GM12878 (cell line): ENCODE data around the gene SLC10A1. TPM values are rescaled to one million over a fixed set of nuclear protein-coding genes. Genes with fewer than 3 reads are reported as not detected.

Experiments used
- ATAC-seq: fragments of 200-7000 bp; cut with Tn5 transposase; 3 replicates; pipeline ENCODE4 v1.9.1; 2020; ENCODE audit warnings: mild to moderate bottlenecking, moderate library complexity
- BruUV-seq: library from RNA; stranded (reverse); fragments of 400-500 nt; replicated peaks from 2 replicates; lab custom pipeline; 2021; lab: Mats Ljungman, UMichigan
- CTCF ChIA-PET: fragments of 300-600 bp; sonication (Branson Sonifier 250); formaldehyde crosslinking; extraction: SDS; loops from one replicate; lab custom pipeline; 2021; ENCODE audit warnings: inconsistent platforms; lab: Yijun Ruan, JAX
- POLR2A ChIA-PET: fragments of 350-600 bp; formaldehyde crosslinking; extraction: SDS; loops from one replicate; lab custom pipeline; 2021; ENCODE audit warnings: inconsistent platforms; lab: Charles Lee
- RAD21 ChIA-PET: fragments of 300-600 bp; sonication (Branson Sonifier 250); formaldehyde crosslinking; loops from one replicate; lab custom pipeline; 2023; ENCODE audit warnings: antibody characterized with exemption; ENCODE audit not compliant: unreplicated experiment; lab: Charles Lee
- SMC1A ChIA-PET: fragments of 300-600 bp; sonication (Branson Sonifier 250); formaldehyde crosslinking; loops from one replicate; lab custom pipeline; 2023; ENCODE audit not compliant: unreplicated experiment, uncharacterized antibody; lab: Charles Lee
- DNase-seq: peaks from one replicate; pipeline ENCODE4 v3.0.0-alpha.2; 2011; ENCODE audit warnings: low read depth, low spot score
- FAIRE-seq: peaks from 3 replicates; lab custom pipeline; 2011; peaks lifted over from hg19 to GRCh38; lab: Jason Lieb, UNC
- H2AFZ ChIP-seq: 2 replicates; pipeline ENCODE4 v1.6.0; 2011; ENCODE audit warnings: low read depth, low read length, control low read depth; ENCODE audit not compliant: control insufficient read depth
- H3K27ac ChIP-seq: 2 replicates; pipeline ENCODE4 v1.5.1; 2011; ENCODE audit warnings: control low read depth; ENCODE audit not compliant: control insufficient read depth, insufficient read depth
- H3K27me3 ChIP-seq, 2 experiments: replicated peaks in 1 of 2; 2 replicates each; pipeline versions ENCODE4 v1.6.0 to v1.6.1; 2011; ENCODE audit warnings: low read length in 1 of 2; ENCODE audit not compliant: control insufficient read depth in 2 of 2, insufficient read depth in 2 of 2
- H3K36me3 ChIP-seq, 2 experiments: 2 replicates each; pipeline ENCODE4 v1.5.1; 2011; ENCODE audit warnings: low read length in 1 of 2; ENCODE audit not compliant: control insufficient read depth in 2 of 2, insufficient read depth in 2 of 2
- H3K4me1 ChIP-seq: 2 replicates; pipeline ENCODE4 v1.6.1; 2011; ENCODE audit warnings: mild to moderate bottlenecking, low read length, moderate library complexity, mixed read lengths; ENCODE audit not compliant: control insufficient read depth, insufficient read depth
- H3K4me2 ChIP-seq: 2 replicates; pipeline ENCODE4 v1.6.0; 2011; ENCODE audit warnings: control low read depth; ENCODE audit not compliant: control insufficient read depth, insufficient read depth
- H3K4me3 ChIP-seq: fragments of 200-600 bp; sonication (generic); 2 replicates; pipeline ENCODE4 v1.5.1; 2016
- H3K79me2 ChIP-seq: 2 replicates; pipeline ENCODE4 v1.6.0; 2011; ENCODE audit warnings: low read length; ENCODE audit not compliant: control insufficient read depth, insufficient read depth
- H3K9ac ChIP-seq: 2 replicates; pipeline ENCODE4 v1.8.0; 2011; ENCODE audit warnings: low read length, control low read depth, mixed read lengths; ENCODE audit not compliant: control insufficient read depth, insufficient read depth
- H3K9me3 ChIP-seq: replicated peaks from 3 replicates; pipeline ENCODE4 v1.5.1; 2011; ENCODE audit warnings: mild to moderate bottlenecking, low read length; ENCODE audit not compliant: control insufficient read depth, insufficient read depth
- H4K20me1 ChIP-seq: 2 replicates; pipeline ENCODE4 v1.6.0; 2011; ENCODE audit not compliant: control insufficient read depth, insufficient read depth
- BMI1 ChIP-seq: fragments of 450-650 bp; IDR thresholded peaks from 2 replicates; pipeline ENCODE4 v1.6.1; 2016; ENCODE audit warnings: mild to moderate bottlenecking, moderate library complexity, borderline replicate concordance
- CBX5 ChIP-seq: sonication (generic); IDR thresholded peaks from 2 replicates; pipeline ENCODE4 v1.6.1; 2016; ENCODE audit warnings: low read depth, moderate library complexity, mild to moderate bottlenecking, inconsistent platforms
- CEBPB ChIP-seq, 2 experiments: fragments of 150-350 bp in 1 of 2; IDR thresholded peaks; 2 replicates each; pipeline ENCODE4 v1.6.1; 2012 to 2014; ENCODE audit warnings: low read depth in 2 of 2, low read length in 2 of 2, borderline replicate concordance in 1 of 2, inconsistent platforms in 1 of 2
- CEBPZ ChIP-seq: fragments of 150-350 bp; IDR thresholded peaks from 2 replicates; pipeline ENCODE4 v1.6.1; 2016; ENCODE audit warnings: low read depth, low read length
- E4F1 ChIP-seq: fragments of 450-650 bp; IDR thresholded peaks from 2 replicates; pipeline ENCODE4 v1.6.1; 2018; ENCODE audit warnings: borderline replicate concordance, mild to moderate bottlenecking; ENCODE audit not compliant: partially characterized antibody
- ETV6 ChIP-seq, 2 experiments: fragments of 450-650 bp in 1 of 2; IDR thresholded peaks in 1 of 2; conservative IDR thresholded peaks in 1 of 2; 2 replicates each; pipeline ENCODE4 v1.6.1; 2014; ENCODE audit warnings: antibody characterized with exemption in 1 of 2, borderline replicate concordance in 1 of 2, low read depth in 1 of 2, mild to moderate bottlenecking in 1 of 2, moderate library complexity in 1 of 2
- HDGF ChIP-seq: fragments of 450-650 bp; IDR thresholded peaks from 2 replicates; pipeline ENCODE4 v1.6.1; 2016; ENCODE audit warnings: antibody characterized with exemption
- NR2C1 ChIP-seq: fragments of 450-650 bp; IDR thresholded peaks from 2 replicates; pipeline ENCODE4 v1.6.1; 2017; ENCODE audit warnings: antibody characterized with exemption, mild to moderate bottlenecking, moderate library complexity
- POU2F2 ChIP-seq: IDR thresholded peaks from 3 replicates; pipeline ENCODE4 v1.6.1; 2011; ENCODE audit warnings: low read depth, mild to moderate bottlenecking, low read length, borderline replicate concordance
- SREBF1 ChIP-seq: IDR thresholded peaks from 2 replicates; pipeline ENCODE4 v1.6.1; 2012; ENCODE audit warnings: mild to moderate bottlenecking, low read length
- SRF ChIP-seq, 2 experiments: IDR thresholded peaks; 2 replicates each; pipeline ENCODE4 v1.6.1; 2011; ENCODE audit warnings: low read depth in 2 of 2, low read length in 2 of 2, mild to moderate bottlenecking in 1 of 2, moderate library complexity in 1 of 2
- TAF1 ChIP-seq: IDR thresholded peaks from 2 replicates; pipeline ENCODE4 v1.6.1; 2011; ENCODE audit warnings: mild to moderate bottlenecking, low read depth, low read length, borderline replicate concordance
- TBL1XR1 ChIP-seq: IDR thresholded peaks from 2 replicates; pipeline ENCODE4 v1.6.1; 2012; ENCODE audit warnings: low read depth, low read length, improper control_type of control experiment
- ZNF217 ChIP-seq: fragments of 450-650 bp; IDR thresholded peaks from 2 replicates; pipeline ENCODE4 v1.6.1; 2017; ENCODE audit warnings: antibody characterized with exemption, mild to moderate bottlenecking
- ZZZ3 ChIP-seq: IDR thresholded peaks from 2 replicates; pipeline ENCODE4 v1.6.1; 2011; ENCODE audit warnings: low read depth; ENCODE audit not compliant: control insufficient read depth, insufficient read length
- WGBS: methylation state at CpG from one replicate; pipeline ENCODE4 v1.1.6; 2016; ENCODE audit warnings: low lambda C conversion rate; ENCODE audit not compliant: insufficient replicate concordance, insufficient coverage; ENCODE audit errors: missing lambda C conversion rate; 5-methylcytosine and 5-hydroxymethylcytosine counted together
- in situ Hi-C: fragments of 300-500 bp; cut with MboI; formaldehyde crosslinking; loops from 9 replicates; pipeline ENCODE4 v1.14.3; 2018; ENCODE audit warnings: mixed read lengths
- intact Hi-C: fragments of 100-400 bp; cut with micrococcal nuclease; formaldehyde crosslinking; loops from one replicate; pipeline ENCODE4 v1.14.2; 2022; ENCODE audit not compliant: unreplicated experiment
- polyA plus RNA-seq, 11 experiments: library from polyadenylated mRNA; depleted of rRNA in 4 of 11; unstranded in 6 of 11; stranded (reverse) in 5 of 11; fragments of >200 nt; fragmentation: Nextera tagmentation in 4 of 11; fragmentation: Illumina TruSeq in 1 of 11; extraction: Ambion mirVana in 4 of 11; extraction: Trizol in 1 of 11; gene quantifications; 1 replicate in 1 of 11; 2 replicates in 10 of 11; pipeline versions ENCODE4 v1.2.1 to v1.2.3, GENCODE V29; 2011 to 2016; ENCODE audit warnings: inconsistent platforms in 2 of 11, missing spikeins in 2 of 11, low read depth in 1 of 11
- total RNA-seq, 4 experiments: library from RNA; depleted of rRNA in 3 of 4; stranded (reverse); fragments of >200 nt in 3 of 4; fragmentation: Illumina TruSeq in 1 of 4; extraction: Trizol in 1 of 4; gene quantifications; 2 replicates each; pipeline versions ENCODE4 v1.2.1 to v1.2.3, GENCODE V29; 2013 to 2021

The SLC10A1 gene
- total and polyA plus RNA-seq, 10 of the 15 experiments (the other 5 are each of a cell fraction or from before 2014, with no cell fraction given): 0.15 to 0.16 TPM; not detected in 8

- H3K4me1 ChIP-seq: no peaks in the 10 kb centered on the region
- TF ChIP-seq CEBPB (IDR thresholded peaks at IDR 0.05; ENCODE audit: borderline replicate concordance in 1 of 2, low read depth in 2 of 2, low read length in 2 of 2) (no peak), CEBPZ (no peak), BMI1 (no peak), ETV6 (conservative IDR thresholded peaks at IDR 0.05 in 1 of 2, IDR thresholded peaks at IDR 0.05 in 1 of 2; ENCODE audit: borderline replicate concordance in 1 of 2, low read depth in 1 of 2) (no peak), CBX5 (no peak), ZZZ3 (no peak), SREBF1 (no peak), SRF (IDR thresholded peaks at IDR 0.05; ENCODE audit: low read depth in 2 of 2, low read length in 2 of 2) (no peak), HDGF (no peak), E4F1 (no peak), POU2F2 (no peak), ZNF217 (no peak), TBL1XR1 (no peak), TAF1 (no peak), NR2C1 (no peak)
These were observed 22.6 kb upstream of the SLC10A1 start for GRCh38 chr14:69819607-69820006.

More at GRCh38 chr14:69819607-69820006, 22.6 kb upstream of the SLC10A1 start:
- no peak overlapping the region for H3K4me3 ChIP-seq
- ATAC-seq: no peak
- no TSS peak for BruUV-seq
- FAIRE-seq: no peak
- no peaks in the 10 kb centered on the region for H3K36me3 ChIP-seq
- 55% methylated on average over 8 of the region's 8 CpGs for WGBS
- H2AFZ ChIP-seq: no peak overlapping the region
- H3K9ac ChIP-seq: no peak overlapping the region
- no peaks in the 10 kb centered on the region for H3K9me3 ChIP-seq
- no peak for DNase-seq
- in situ Hi-C loops: loop anchor here (5.0 kb wide), 1 partner anchor 208 kb away; no protein-coding TSS in a partner anchor
- intact Hi-C loops: loop anchor here (5.0 kb wide), 1 partner anchor 498 kb away; no protein-coding TSS in a partner anchor
- no peak overlapping the region for H3K27ac ChIP-seq
- ChIA-PET RAD21 (interaction anchor here (3.1 kb wide), 1 partner anchor 209 kb away, joined by 28 read pairs; no protein-coding TSS in a partner anchor), SMC1A (interaction anchor here (1.9 kb wide), 1 partner anchor 254 kb away, joined by 10 read pairs; no protein-coding TSS in a partner anchor), POLR2A (no interaction called here), CTCF (interaction anchor here (4.6 kb wide), 1 partner anchor 208 kb away, joined by 61 read pairs; no protein-coding TSS in a partner anchor)
- no peaks in the 10 kb centered on the region; a peak in 1 of 4 replicates for H3K27me3 ChIP-seq
- H3K79me2 ChIP-seq: no peaks in the 10 kb centered on the region
- no peak overlapping the region for H3K4me2 ChIP-seq
- no peaks in the 10 kb centered on the region for H4K20me1 ChIP-seq
